GM12891 (cell line): ENCODE data around the gene SYNM. TPM values are rescaled to one million over a fixed set of nuclear protein-coding genes. Genes with fewer than 3 reads are reported as not detected.
"Not testable (repeated sequence)": the region's sequence is repeated elsewhere in the genome, so short reads cannot be mapped to it uniquely, and the experiment has no call there.

Source experiments
- DNase-seq: peaks from one replicate; pipeline ENCODE4 v3.0.0; 2011; ENCODE audit warnings: low spot score; ENCODE audit not compliant: insufficient read length
- FAIRE-seq: peaks from 2 replicates; lab custom pipeline; 2011; peaks lifted over from hg19 to GRCh38; lab: Jason Lieb, UNC
- PAX5 ChIP-seq: IDR thresholded peaks from 2 replicates; pipeline ENCODE4 v1.6.1; 2011; ENCODE audit warnings: low read length, moderate library complexity, mild to moderate bottlenecking; ENCODE audit not compliant: insufficient read depth, severe bottlenecking
- POLR2A ChIP-seq: IDR thresholded peaks from 2 replicates; pipeline ENCODE4 v1.6.1; 2011; ENCODE audit warnings: low read depth, low read length, control low read depth
- POLR2AphosphoS5 ChIP-seq: IDR thresholded peaks from 2 replicates; pipeline ENCODE4 v1.6.1; 2011; ENCODE audit warnings: low read depth, low read length, control low read depth
- POU2F2 ChIP-seq: IDR thresholded peaks from 2 replicates; pipeline ENCODE4 v1.6.1; 2011; ENCODE audit warnings: low read depth, mild to moderate bottlenecking, control low read depth, low read length, moderate library complexity
- SPI1 ChIP-seq: IDR thresholded peaks from 2 replicates; pipeline ENCODE4 v1.6.1; 2011; ENCODE audit warnings: low read depth, low read length, control low read depth
- TAF1 ChIP-seq: IDR thresholded peaks from 2 replicates; pipeline ENCODE4 v1.6.1; 2011; ENCODE audit warnings: low read depth, low read length, control low read depth
- polyA plus RNA-seq: library from polyadenylated mRNA; unstranded; fragments of >200 nt; gene quantifications from one replicate; pipeline ENCODE4 v1.2.1, GENCODE V29; 2012; ENCODE audit warnings: low read depth, missing spikeins, inconsistent platforms; ENCODE audit not compliant: missing spikeins

The SYNM gene
- polyA plus RNA-seq: 0.44 TPM

DNA sequence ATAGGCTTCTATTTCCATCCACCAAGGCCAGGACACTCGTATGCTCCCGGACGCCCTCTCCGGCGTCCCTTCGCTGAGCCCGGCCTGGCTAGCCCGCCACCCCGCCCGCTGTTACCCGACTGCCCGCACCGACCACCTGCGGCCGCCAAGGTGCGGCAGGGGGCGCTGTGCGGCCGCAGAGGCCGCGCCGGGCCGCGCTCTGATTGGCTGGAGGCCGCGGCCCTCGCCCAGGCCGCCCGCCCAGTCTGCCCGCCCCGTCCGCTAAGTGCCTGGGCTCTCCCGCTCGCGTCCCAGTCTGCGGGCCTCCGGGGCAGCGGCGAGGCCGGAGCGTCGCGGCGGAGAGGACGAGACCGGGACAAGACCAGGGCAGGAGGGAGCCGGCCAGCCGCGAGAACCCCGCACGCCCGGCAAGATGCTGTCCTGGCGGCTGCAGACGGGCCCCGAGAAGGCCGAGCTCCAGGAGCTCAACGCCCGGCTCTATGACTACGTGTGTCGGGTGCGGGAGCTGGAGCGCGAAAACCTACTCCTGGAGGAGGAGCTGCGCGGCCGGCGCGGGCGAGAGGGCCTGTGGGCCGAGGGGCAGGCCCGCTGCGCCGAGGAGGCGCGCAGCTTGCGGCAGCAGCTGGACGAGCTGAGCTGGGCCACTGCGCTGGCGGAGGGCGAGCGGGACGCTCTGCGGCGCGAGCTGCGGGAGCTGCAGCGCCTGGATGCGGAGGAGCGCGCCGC is at the start of gene SYNM:
SYNM (plus strand) TSS at position 293 of the 726 bp plus-strand sequence; CDS start at position 413, 120 bp downstream.
- FAIRE-seq: peak; percentile 86
- DNase-seq: peak; percentile 81
- TF ChIP-seq POLR2A (no peak), SPI1 (no peak), TAF1 (no peak), PAX5 (no peak), POU2F2 (no peak), POLR2AphosphoS5 (no peak)

DNA sequence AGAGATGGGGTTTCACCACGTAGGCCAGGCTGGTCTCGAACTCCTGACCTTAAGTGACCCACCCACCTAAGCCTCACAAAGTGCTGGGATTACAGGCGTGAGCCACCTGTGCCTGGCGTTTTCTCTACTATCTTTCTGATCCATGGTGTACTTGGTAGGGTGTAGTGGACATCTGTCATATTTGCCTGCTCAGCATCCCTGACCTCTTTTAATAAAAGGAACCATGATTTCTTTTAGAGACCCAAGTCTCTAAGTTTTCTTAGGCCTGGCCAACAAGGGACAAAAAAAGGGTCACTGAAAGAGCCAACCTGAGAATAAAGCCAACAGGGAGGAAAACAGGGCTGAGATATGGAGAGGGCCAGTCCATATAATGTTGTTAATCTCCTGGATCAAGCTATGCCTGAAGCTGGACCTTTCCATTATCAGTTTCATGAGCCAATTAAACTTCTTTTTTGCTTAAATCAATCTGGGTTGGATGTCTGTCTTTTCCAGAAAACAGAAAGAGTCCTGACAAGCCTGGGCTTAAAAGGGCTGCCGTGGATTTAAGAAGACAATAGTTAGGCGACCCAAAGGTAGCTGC is 49.2 kb upstream of the SYNM start:
- TF ChIP-seq POLR2AphosphoS5: no peak
- no peak for TF ChIP-seq POLR2A
- no peak for TF ChIP-seq PAX5
- no peak for TF ChIP-seq TAF1
- TF ChIP-seq SPI1: no peak
- no peak for TF ChIP-seq POU2F2
- FAIRE-seq (no peak), DNase-seq (no peak)

DNA sequence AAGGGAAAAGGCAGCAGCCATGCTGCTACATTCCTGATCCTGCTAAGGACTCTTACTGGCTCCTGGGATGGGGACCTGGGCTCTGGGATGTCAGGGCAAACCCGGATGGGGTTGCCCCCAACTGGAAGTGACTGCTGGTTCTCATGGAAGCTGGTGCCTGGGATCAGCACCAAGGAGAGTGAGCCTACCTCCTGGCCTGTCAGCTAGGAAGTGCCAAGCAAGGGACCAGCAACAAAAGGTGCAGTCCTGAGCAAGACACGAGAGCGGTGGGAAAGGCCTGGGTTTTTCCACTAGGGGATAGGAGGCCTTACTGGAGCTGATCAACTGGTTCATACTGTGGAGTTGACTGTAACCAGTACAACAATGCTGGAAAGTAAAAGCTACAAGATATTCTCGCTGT is 47.9 kb upstream of the SYNM start:
- no peak for FAIRE-seq
- TF ChIP-seq POLR2A (no peak), PAX5 (no peak), SPI1 (no peak), TAF1 (no peak), POU2F2 (no peak), POLR2AphosphoS5 (no peak)

GRCh38 chr15:99057697-99058420 is 47.0 kb upstream of the SYNM start:
- no peak for TF ChIP-seq POLR2A
- TF ChIP-seq PAX5: no peak
- TF ChIP-seq SPI1: no peak
- no peak for TF ChIP-seq POU2F2
- TF ChIP-seq POLR2AphosphoS5: no peak
- TF ChIP-seq TAF1: no peak
- peak; percentile 29 for DNase-seq
- peak; percentile 28 for FAIRE-seq

More for the DNA sequence above, 47.9 kb upstream of the SYNM start:
- DNase-seq: no peak

DNA sequence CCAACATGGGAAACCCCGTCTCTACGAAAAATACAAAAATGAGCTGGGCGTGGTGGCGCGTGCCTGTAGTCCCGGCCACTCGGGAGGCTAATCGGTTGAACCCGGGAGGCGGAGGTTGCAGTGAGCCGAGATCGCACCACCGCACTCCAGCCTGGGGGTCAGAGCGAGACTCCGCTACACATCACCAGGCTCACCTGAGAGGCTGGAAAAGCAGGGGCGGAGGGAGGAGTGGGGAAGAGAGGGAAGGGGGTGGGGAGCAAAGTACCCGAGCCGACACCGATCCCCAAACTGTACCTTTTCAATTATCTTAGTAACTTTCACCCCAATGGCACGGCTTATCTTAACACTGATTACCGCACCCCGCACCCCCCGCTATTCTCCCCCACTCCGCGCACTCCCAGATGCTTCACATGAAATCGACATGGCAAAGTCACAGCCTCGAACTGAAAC is 46.4 kb upstream of the SYNM start:
- DNase-seq: no peak
- no peak for FAIRE-seq
- TF ChIP-seq POLR2A: no peak
- TF ChIP-seq TAF1: no peak
- no peak for TF ChIP-seq POLR2AphosphoS5
- no peak for TF ChIP-seq PAX5
- no peak for TF ChIP-seq POU2F2
- TF ChIP-seq SPI1: no peak

- no peak for FAIRE-seq
Observed at GRCh38 chr15:99059010-99059981, 45.6 kb upstream of the SYNM start.

GRCh38 chr15:99060186-99060585 is 44.7 kb upstream of the SYNM start:
- FAIRE-seq, DNase-seq: not testable (repeated sequence)

More at GRCh38 chr15:99059010-99059981, 45.6 kb upstream of the SYNM start:
- TF ChIP-seq SPI1: no peak
- TF ChIP-seq TAF1: no peak
- TF ChIP-seq POU2F2: no peak
- no peak for TF ChIP-seq POLR2A
- TF ChIP-seq POLR2AphosphoS5: no peak
- TF ChIP-seq PAX5: no peak
- peak; percentile 79 for DNase-seq

- TF ChIP-seq TAF1 (no peak), POLR2A (no peak)
- DNase-seq (no peak), FAIRE-seq (no peak)
Observed at GRCh38 chr15:99062226-99062625, 42.7 kb upstream of the SYNM start.

DNA sequence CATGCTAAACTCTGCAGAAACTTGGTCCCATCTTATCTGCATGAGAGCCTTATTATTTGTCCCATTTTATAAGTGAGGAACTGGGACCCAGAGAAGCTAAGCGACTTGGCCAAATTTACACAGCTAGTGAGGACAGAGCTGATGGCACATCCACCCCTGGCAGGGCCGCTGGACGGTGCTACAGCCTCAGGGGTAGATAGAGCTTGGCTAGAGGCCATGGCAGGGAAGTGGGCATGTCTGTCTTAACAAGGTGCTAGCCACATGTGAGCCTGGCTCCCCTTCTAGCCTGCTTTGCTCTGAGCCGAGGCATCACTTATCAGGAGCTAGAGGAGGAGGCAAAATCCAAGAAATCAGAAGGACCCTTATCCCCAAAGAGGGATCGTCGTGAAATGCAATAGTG is 36.7 kb upstream of the SYNM start:
- FAIRE-seq (no peak), DNase-seq (no peak)
- TF ChIP-seq PAX5 (no peak), TAF1 (no peak), POU2F2 (no peak), SPI1 (no peak), POLR2AphosphoS5 (no peak), POLR2A (no peak)
